Fibroblast of mammary gland (primary cell): ENCODE data around the gene FILIP1L.
A peak's percentile ranks its signal among the peaks of the same experiment; 100 is the strongest.

Source experiments
- DNase-seq: peaks from one replicate; pipeline ENCODE4 v3.0.0-alpha.2; 2010; ENCODE audit warnings: low read depth
- H3K4me3 ChIP-seq: 2 replicates; pipeline ENCODE4 v1.5.1; 2011; ENCODE audit warnings: low read depth, mild to moderate bottlenecking, low read length, moderate library complexity; ENCODE audit not compliant: control insufficient read depth
- TF ChIP-seq, protein P1 (sequence below): conservative IDR thresholded peaks from 2 replicates; pipeline ENCODE4 v1.5.1; 2011; ENCODE audit warnings: low read depth, low read length, inconsistent platforms; ENCODE audit not compliant: control insufficient read depth, insufficient read depth

FILIP1L gene

DNA sequence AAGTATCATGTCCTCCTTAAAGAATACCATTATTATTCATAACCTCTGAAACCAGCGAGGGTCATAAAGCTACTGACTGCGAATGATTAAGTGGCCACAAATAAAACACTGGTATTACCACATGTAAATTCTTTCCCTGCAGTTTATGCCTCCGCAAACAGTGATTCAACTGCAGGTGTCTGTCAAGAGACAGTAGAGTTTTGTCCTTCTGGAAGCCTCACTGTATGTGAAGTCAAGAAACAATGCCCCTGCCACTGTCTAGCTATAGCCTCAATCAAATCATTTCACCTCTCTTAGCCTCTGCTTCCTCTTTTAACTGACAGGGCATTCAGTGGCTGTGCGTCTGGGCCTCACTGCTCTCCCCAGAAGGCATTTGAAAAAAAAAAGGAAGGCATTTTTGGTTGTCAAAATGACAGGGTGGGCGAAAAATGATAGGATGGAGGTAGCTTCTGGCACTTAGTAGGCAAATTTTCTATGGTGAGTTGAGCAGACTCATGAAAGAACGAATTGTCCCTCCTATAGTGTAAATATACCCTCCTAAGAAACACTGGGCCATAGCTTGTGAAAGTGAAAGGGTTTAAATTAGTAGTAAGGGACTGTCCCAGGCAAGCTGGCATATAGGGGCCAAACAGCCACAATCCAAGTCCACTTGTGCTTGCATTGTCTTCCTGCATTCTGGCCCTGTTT is 66.7 kb downstream of the FILIP1L start:
- TF ChIP-seq, protein P1, sequence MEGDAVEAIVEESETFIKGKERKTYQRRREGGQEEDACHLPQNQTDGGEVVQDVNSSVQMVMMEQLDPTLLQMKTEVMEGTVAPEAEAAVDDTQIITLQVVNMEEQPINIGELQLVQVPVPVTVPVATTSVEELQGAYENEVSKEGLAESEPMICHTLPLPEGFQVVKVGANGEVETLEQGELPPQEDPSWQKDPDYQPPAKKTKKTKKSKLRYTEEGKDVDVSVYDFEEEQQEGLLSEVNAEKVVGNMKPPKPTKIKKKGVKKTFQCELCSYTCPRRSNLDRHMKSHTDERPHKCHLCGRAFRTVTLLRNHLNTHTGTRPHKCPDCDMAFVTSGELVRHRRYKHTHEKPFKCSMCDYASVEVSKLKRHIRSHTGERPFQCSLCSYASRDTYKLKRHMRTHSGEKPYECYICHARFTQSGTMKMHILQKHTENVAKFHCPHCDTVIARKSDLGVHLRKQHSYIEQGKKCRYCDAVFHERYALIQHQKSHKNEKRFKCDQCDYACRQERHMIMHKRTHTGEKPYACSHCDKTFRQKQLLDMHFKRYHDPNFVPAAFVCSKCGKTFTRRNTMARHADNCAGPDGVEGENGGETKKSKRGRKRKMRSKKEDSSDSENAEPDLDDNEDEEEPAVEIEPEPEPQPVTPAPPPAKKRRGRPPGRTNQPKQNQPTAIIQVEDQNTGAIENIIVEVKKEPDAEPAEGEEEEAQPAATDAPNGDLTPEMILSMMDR = no peak
- DNase-seq = peak; percentile 94
- H3K4me3 ChIP-seq = no peak overlapping the region

- TF ChIP-seq, protein P1 = no peak
- H3K4me3 ChIP-seq = no peak overlapping the region
- no peak for DNase-seq
These were observed 67.3 kb downstream of the FILIP1L start for GRCh38 chr3:100046986-100047385.

- TF ChIP-seq, protein P1 = no peak
- H3K4me3 ChIP-seq = no peak overlapping the region
- DNase-seq = peak; percentile 99
These were observed 68.6 kb downstream of the FILIP1L start for GRCh38 chr3:100045696-100046095.

GRCh38 chr3:100044369-100044768 is 69.9 kb downstream of the FILIP1L start:
- no peak for DNase-seq
- H3K4me3 ChIP-seq = no peak overlapping the region
- TF ChIP-seq, protein P1 = no peak

DNA sequence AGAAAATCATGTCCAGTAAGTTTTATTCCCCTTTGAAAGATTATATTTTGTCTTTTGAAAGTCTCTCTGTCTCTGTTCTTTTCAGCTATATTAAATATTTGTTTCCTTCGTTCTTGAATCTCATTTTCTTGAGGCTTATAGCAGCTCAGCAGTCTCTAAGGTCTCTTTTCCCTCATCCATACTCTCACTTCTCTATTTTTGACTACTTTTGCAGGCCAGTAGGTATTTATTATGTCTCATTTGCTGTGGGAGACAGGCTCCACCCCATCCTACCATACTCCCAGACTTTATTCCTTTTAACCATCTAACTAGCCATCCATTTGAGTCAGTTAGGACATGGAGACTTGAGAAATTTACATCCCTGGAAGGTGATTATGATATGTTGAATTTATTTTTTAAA is 71.0 kb downstream of the FILIP1L start:
- TF ChIP-seq, protein P1 = no peak
- no peak for DNase-seq
- H3K4me3 ChIP-seq = no peak overlapping the region

- DNase-seq = peak; percentile 84
- TF ChIP-seq, protein P1 = no peak
- no peak overlapping the region for H3K4me3 ChIP-seq
These were observed 71.9 kb downstream of the FILIP1L start for GRCh38 chr3:100042166-100042981.

- no peak overlapping the region for H3K4me3 ChIP-seq
- TF ChIP-seq, protein P1 = no peak
- DNase-seq = peak; percentile 87
These were observed 73.0 kb downstream of the FILIP1L start for GRCh38 chr3:100041328-100041749.
